Tracheal epithelial cell (primary cell): Measurements from ENCODE around the gene RPRD2. TPM values are rescaled to one million over a fixed set of nuclear protein-coding genes. Genes with fewer than 3 reads are reported as not detected.

Experiments used
- total RNA-seq: library from RNA; depleted of rRNA; stranded (reverse); fragments of >200 nt; gene quantifications from 2 replicates; pipeline ENCODE4 v1.2.1, GENCODE V29; 2014

RPRD2 gene
- total RNA-seq = 5.5 and 7.5 TPM in 2 replicates

DNA sequence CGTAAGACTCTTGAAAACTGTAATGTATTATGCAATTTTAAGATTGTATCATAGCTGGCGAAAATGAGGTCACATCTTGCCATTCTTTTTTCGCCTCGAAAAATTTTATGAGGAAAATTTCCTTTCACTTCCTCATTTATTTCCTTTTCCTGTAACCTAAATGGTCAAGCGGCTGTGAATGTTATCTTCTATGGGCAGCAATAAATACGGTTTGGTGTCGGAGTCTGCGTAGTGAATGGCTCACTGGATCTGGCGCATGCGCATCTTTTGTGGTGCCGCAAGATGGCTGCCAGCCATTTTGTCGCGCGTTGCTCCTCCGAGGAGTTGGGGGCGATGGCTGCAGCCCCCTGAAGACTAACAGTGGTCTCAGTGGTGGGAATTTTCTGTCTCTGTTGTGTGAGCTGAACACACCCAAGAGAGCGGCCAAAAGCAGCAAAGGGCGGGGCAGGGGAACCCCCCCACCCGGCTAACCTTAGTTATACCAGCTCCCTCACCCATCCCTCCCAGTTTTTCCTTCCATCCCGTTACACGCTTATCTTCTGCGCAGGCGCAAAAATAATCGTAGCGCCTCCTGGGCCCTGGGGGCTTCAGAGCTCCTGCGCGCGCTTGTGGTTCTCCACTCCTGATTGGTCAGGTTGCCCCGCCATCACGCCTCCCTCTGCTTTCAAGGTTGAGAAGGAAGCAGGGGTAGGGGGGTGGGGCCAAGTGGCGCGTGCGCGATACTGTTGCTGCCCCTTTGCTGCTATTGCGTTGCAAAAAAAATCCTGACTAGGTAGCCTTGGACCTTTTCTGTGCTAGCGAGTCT lies at the start of gene RPRD2:
RPRD2 (plus strand) TSS at position 722 of the 805 bp plus-strand sequence. CDS start 568 bp downstream, outside the sequence.

DNA sequence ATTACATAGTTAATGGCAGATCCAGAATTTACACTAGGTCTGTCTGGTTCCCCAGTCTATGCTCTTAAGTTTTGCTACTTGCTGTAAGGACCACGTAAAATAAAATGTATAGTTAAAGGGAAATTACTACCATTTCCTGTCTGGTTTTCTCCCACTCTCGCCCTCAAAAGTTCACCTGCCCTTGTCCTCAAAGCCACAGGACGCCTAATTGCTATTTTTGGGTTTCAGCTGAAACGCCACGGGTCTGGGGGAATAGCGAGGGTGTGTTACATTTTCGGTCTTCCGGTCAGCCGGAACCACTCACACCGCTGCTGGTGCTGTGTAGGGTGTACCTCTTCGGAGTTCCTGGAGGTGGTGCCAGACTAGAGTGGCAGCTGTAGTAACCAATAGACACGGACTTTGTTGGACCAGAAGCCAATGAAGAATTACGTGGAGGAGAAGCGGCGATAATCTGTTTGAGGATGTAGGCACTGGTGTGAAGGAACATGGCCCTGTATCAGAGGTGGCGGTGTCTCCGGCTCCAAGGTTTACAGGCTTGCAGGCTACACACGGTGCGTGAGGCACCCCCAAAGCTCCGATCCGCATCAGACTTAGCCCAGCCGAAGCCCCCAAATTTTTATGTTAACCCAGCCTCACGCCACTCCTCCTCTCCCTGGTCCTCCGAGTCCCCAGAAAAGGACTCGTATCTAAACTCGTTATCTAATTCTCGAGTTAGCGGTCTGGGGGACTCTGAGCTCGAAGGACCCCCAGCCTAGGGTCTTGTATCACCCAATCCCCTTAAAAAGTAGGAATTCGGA lies 123.2 kb downstream of the RPRD2 start, which contains the start of gene TARS2:
TARS2 (plus strand) TSS at position 454 of the 797 bp plus-strand sequence; CDS start at position 486, 32 bp downstream.

DNA sequence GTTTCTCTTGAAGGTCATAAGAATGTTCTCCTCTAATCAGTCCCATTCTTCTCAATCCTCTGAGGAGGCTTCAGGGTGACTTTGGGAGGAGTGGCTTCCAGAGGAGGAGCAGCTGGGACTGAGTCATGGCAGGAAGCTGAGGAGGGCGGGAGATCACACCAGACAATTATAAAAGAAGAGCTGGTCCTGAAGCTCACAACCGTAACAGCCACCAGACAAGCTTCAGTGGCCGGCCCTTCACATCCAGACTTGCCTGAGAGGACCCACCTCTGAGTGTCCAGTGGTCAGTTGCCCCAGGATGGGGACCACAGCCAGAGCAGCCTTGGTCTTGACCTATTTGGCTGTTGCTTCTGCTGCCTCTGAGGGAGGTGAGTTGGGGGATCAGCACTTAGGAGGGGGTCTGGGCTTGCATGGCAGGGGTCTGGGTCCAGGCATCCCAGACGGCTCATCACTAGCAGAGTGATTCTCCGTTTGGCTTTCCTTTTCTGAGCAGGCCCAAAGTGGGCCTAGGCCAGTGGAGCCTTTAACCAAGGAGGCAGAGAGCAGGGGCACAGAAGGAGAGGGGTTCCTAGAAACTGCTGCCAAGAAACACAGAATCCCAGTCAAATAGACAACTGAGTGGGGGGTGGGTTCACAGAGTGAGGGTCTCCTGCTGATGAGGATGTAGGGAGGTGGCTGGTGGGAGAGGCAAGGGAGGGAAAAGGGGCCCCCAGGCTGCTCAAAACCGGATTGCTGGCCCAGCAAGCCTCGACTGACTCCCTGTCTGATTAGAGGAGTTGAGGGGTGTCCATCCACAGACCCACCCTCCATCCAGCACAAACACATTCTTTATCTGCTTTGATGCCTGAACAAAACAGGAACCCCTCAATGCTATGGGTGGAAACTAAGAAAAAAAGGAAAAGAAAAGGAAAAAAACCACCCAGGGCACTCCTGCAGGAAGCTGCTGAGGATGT lies 144.2 kb downstream of the RPRD2 start, which contains the start of gene ECM1:
ECM1 (plus strand) TSS at position 198 of the 953 bp plus-strand sequence; CDS start at position 299, 101 bp downstream.

DNA sequence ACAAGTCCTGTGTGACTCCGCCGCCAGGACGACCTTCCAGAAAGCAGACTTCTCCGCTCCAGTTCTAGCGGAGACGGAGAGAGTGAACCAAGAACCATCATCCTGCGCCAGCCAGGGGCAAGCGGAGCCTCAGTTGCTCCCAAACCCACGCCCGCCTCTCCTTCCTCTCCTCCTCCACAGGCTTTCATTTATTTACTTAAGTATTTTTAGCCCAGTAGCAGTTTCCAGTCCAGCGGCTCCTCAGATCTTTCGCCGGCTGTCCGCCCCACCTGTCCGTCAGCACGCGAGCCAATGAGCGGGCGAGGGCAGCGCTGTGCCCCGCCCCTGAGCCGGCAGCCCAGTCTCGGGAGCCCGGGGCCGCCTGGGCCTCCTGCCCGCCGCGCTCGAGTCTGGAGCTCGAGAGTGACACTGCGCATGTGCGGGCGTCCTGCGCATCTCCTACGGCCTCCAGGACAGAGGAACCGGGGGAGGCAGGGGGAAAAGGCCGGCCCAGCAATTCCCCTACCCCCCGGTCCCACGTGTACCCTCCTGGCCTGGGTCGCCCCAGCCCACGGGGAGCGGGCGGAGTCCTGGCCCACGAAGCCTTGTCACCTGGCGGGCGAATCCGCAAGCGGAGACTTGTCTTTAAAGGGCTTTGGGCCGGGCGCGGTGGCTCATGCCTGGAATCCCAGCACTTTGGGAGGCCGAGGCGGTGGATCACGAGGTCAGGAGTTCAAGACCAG lies 151.5 kb downstream of the RPRD2 start, which contains the start of gene FALEC:
FALEC (plus strand) TSS at position 425 of the 722 bp plus-strand sequence.

Other genes with a start within 250 kb of the RPRD2 start
- 3.8 and 18.3 TPM in 2 replicates for gene PLEKHO1, start 214.2 kb upstream of the RPRD2 start, total RNA-seq
- 11.1 and 11.5 TPM in 2 replicates for gene ANP32E, start 128.0 kb upstream of the RPRD2 start, total RNA-seq
- not detected in 2 replicates for gene CA14, start 106.4 kb upstream of the RPRD2 start, total RNA-seq
- gene APH1A, start 95.1 kb upstream of the RPRD2 start, total RNA-seq = 121 and 161 TPM in 2 replicates
- gene C1orf54, start 91.4 kb upstream of the RPRD2 start, total RNA-seq = 0.48 and 0.85 TPM in 2 replicates
- 5.1 and 6.3 TPM in 2 replicates for gene CIART, start 81.6 kb upstream of the RPRD2 start, total RNA-seq
- 35.8 and 37.8 TPM in 2 replicates for gene MRPS21, start 70.3 kb upstream of the RPRD2 start, total RNA-seq
- gene PRPF3, start 42.6 kb upstream of the RPRD2 start, total RNA-seq = 21.4 and 23.9 TPM in 2 replicates
- gene TARS2, start 123.3 kb downstream of the RPRD2 start, total RNA-seq = 17.8 and 23.4 TPM in 2 replicates
- gene ECM1, start 144.0 kb downstream of the RPRD2 start, total RNA-seq = 0.96 and 13.9 TPM in 2 replicates
- not detected in 2 replicates for gene FALEC, start 151.6 kb downstream of the RPRD2 start, total RNA-seq
- 2.4 and 3.0 TPM in 2 replicates for gene ADAMTSL4, start 185.3 kb downstream of the RPRD2 start, total RNA-seq
- gene MCL1, start 215.5 kb downstream of the RPRD2 start, total RNA-seq = 252 and 361 TPM in 2 replicates